K562 (cell line): Measurements from ENCODE around the gene MBOAT1. TPM values are rescaled to one million over a fixed set of nuclear protein-coding genes. Genes with fewer than 3 reads are reported as not detected.

Source experiments
- ARID1B ChIP-seq: fragments of 450-650 bp; IDR thresholded peaks from 2 replicates; pipeline ENCODE4 v1.6.1; 2016; ENCODE audit warnings: antibody characterized with exemption, mild to moderate bottlenecking, inconsistent platforms
- KLF6 ChIP-seq: fragments of 250-450 bp; sonication (Bioruptor Pico); IDR thresholded peaks from 2 replicates; pipeline ENCODE4 v1.4.0; 2020; ENCODE audit warnings: mild to moderate bottlenecking, moderate library complexity, borderline replicate concordance
- MAFG ChIP-seq: fragments of 450-650 bp; conservative IDR thresholded peaks from 2 replicates; pipeline ENCODE4 v1.6.1; 2016; ENCODE audit warnings: missing genetic modification characterization, missing compliant biosample characterization
- NFYB ChIP-seq: IDR thresholded peaks from 2 replicates; pipeline ENCODE4 v1.6.1; 2011; ENCODE audit warnings: mild to moderate bottlenecking, moderate library complexity; ENCODE audit not compliant: insufficient read length; ENCODE audit errors: extremely low read depth
- NR2C1 ChIP-seq, 2 experiments: fragments of 450-650 bp; IDR thresholded peaks; 2 replicates each; pipeline ENCODE4 v1.6.1; 2017; ENCODE audit warnings: mild to moderate bottlenecking in 2 of 2, antibody characterized with exemption in 1 of 2, inconsistent platforms in 1 of 2, missing compliant biosample characterization in 1 of 2, missing genetic modification characterization in 1 of 2
- RCOR1 ChIP-seq, 2 experiments: IDR thresholded peaks; 2 replicates each; pipeline ENCODE4 v1.6.1; 2012; ENCODE audit warnings: low read depth in 2 of 2, low read length in 2 of 2, borderline replicate concordance in 1 of 2, improper control_type of control experiment in 1 of 2
- ZNF311 ChIP-seq: fragments of 250-450 bp; sonication (Bioruptor Pico); IDR thresholded peaks from 2 replicates; pipeline ENCODE4 v1.4.0; 2020; ENCODE audit warnings: mild to moderate bottlenecking, moderate library complexity
- polyA plus RNA-seq, 8 experiments: library from polyadenylated mRNA; depleted of rRNA in 4 of 8; stranded (reverse) in 5 of 8; unstranded in 3 of 8; fragments of >200 nt; fragmentation: Nextera tagmentation in 2 of 8; fragmentation: Illumina TruSeq in 1 of 8; extraction: Ambion mirVana in 2 of 8; extraction: Trizol in 1 of 8; gene quantifications; 2 replicates each; pipeline versions ENCODE4 v1.2.1 to v1.2.3, GENCODE V29; 2011 to 2014; ENCODE audit warnings: inconsistent platforms in 1 of 8, missing spikeins in 1 of 8
- total RNA-seq, 7 experiments: library from RNA; depleted of rRNA in 6 of 7; stranded (reverse); fragments of >200 nt in 6 of 7; fragmentation: Illumina TruSeq in 2 of 7; extraction: Trizol in 2 of 7; gene quantifications; 2 replicates each; pipeline versions ENCODE4 v1.2.1 to v1.2.3, GENCODE V29; 2011 to 2021; ENCODE audit warnings: low replicate concordance in 1 of 7
- TF ChIP-seq, protein P1 (sequence below), 3 experiments: fragments of 200-800 bp in 1 of 3; sonication (Bioruptor generic) in 1 of 3; sonication (generic) in 1 of 3; formaldehyde crosslinking in 1 of 3; IDR thresholded peaks; 2 replicates each; pipeline versions ENCODE4 v1.6.1 to v1.8.0; 2016 to 2022; ENCODE audit warnings: mild to moderate bottlenecking in 2 of 3, missing compliant biosample characterization in 2 of 3, missing genetic modification characterization in 2 of 3, missing genetic modification reagents in 1 of 3
- TF ChIP-seq, protein P2 (sequence below): sonication (generic); formaldehyde crosslinking; IDR thresholded peaks from 2 replicates; pipeline ENCODE4 v1.9.0; 2022; ENCODE audit warnings: mild to moderate bottlenecking, missing genetic modification reagents
- TF ChIP-seq, protein P3 (sequence below): fragments of 450-650 bp; formaldehyde crosslinking; IDR thresholded peaks from 2 replicates; pipeline ENCODE4 v1.4.0; 2020; ENCODE audit warnings: mild to moderate bottlenecking, moderate library complexity

MBOAT1 gene
- total and polyA plus RNA-seq, 9 of the 15 experiments (the other 6 are each of a cell fraction or from before 2014, with no cell fraction given) = 0.13 to 16.5 (median 10.3) TPM

DNA sequence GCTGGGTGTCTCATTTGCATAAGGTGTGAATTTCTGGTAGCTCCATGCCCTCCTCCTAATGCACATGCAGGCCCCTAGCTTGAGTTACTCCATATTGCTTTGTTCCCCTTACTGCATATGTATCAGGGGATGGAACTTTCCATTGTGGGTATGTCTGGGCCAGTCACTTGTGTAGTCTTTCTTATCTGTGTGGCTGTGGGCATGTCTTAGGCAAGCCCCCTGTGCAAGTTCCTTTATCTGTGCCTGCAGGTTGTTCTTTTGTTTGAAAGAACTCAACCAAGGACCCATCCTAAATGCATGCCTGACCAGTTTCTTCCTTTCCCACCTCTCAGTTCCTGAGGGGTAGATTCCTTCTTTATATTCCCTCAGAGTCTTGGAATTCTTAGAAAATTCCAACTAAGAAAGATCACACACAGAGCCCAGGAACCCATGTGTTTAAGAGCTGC, 23.6 kb downstream of the MBOAT1 start (continued):
- TF ChIP-seq, protein P1, sequence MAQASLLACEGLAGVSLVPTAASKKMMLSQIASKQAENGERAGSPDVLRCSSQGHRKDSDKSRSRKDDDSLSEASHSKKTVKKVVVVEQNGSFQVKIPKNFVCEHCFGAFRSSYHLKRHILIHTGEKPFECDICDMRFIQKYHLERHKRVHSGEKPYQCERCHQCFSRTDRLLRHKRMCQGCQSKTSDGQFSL (CRISPR knock-in tag; IDR thresholded peaks at IDR 0.05) = no peak
- TF ChIP-seq, protein P1 (tag; IDR thresholded peaks at IDR 0.05) = no peak
- TF ChIP-seq KLF6 (CRISPR knock-in tag) (peak; percentile 75; the same call in 1 of the 2 replicates), NR2C1 (IDR thresholded peaks at IDR 0.05) (no peak), NR2C1 (tag; IDR thresholded peaks at IDR 0.05) (peak; percentile 84), ZNF311 (CRISPR knock-in tag) (peak; percentile 97), ARID1B (0 out of 2 replicates have a peak, but pooled peaks have one; percentile 28), MAFG (tag) (no peak), NFYB (no peak), RCOR1 (IDR thresholded peaks at IDR 0.05; ENCODE audit: borderline replicate concordance in 1 of 2, low read depth in 2 of 2, low read length in 2 of 2) (no peak)
- TF ChIP-seq, protein P2, sequence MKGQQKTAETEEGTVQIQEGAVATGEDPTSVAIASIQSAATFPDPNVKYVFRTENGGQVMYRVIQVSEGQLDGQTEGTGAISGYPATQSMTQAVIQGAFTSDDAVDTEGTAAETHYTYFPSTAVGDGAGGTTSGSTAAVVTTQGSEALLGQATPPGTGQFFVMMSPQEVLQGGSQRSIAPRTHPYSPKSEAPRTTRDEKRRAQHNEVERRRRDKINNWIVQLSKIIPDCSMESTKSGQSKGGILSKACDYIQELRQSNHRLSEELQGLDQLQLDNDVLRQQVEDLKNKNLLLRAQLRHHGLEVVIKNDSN (CRISPR knock-in tag) = no peak
- TF ChIP-seq, protein P3, sequence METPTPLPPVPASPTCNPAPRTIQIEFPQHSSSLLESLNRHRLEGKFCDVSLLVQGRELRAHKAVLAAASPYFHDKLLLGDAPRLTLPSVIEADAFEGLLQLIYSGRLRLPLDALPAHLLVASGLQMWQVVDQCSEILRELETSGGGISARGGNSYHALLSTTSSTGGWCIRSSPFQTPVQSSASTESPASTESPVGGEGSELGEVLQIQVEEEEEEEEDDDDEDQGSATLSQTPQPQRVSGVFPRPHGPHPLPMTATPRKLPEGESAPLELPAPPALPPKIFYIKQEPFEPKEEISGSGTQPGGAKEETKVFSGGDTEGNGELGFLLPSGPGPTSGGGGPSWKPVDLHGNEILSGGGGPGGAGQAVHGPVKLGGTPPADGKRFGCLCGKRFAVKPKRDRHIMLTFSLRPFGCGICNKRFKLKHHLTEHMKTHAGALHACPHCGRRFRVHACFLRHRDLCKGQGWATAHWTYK (CRISPR knock-in tag) = peak; percentile 95
- TF ChIP-seq, all 486 proteins: peak for 50
